ENCODE measurements around the gene RABEPK.
"Not testable (repeated sequence)": the region's sequence is repeated elsewhere in the genome, so short reads cannot be mapped to it uniquely, and the experiment has no call there.

DNA sequence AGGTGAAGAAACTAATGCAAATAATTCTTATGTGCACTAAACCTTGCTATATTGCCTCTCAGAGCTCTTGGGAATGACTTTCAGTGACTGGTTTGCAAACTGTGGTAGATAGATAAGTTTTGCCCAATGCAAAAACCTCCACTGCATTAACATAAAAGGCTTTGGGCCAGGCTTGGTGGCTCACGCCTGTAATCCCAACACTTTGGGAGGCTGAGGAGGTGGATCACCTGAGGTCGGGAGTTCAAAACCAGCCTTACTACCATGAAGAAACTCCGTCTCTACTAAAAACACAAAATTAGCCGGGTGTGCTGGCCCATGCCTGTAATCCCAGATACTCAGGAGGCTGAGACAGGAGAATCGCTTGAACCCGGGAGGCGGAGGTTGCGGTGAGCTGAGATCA is 33.8 kb downstream of the RABEPK start:
- not testable (repeated sequence) for TF ChIP-seq YY1 (IDR thresholded peaks at IDR 0.05; ENCODE audit: insufficient read depth, insufficient read length); ZNF274 (IDR thresholded peaks at IDR 0.05; ENCODE audit: low read depth, low read length); SUZ12 (IDR thresholded peaks at IDR 0.05; ENCODE audit: extremely low read depth, insufficient read depth, insufficient read length)

Data from NT2/D1 (cell line).